SK-N-SH (cell line): Measurements from ENCODE around the gene RNF215. TPM values are rescaled to one million over a fixed set of nuclear protein-coding genes. Genes with fewer than 3 reads are reported as not detected.

ENCODE experiments used
- CTCF ChIA-PET: fragments of 300-600, 350-600 bp; formaldehyde crosslinking; extraction: SDS; loops from one replicate; lab custom pipeline; 2021; lab: Yijun Ruan, JAX
- POLR2A ChIA-PET: fragments of 350-600 bp; sonication (Branson Sonifier 250); formaldehyde crosslinking; extraction: SDS; loops from one replicate; lab custom pipeline; 2020; ENCODE audit warnings: antibody characterized with exemption, inconsistent platforms; lab: Yijun Ruan, JAX
- DNase-seq: peaks from one replicate; pipeline ENCODE4 v3.0.0; 2012
- H2AFZ ChIP-seq: fragments of 200-600 bp; sonication (generic); 2 replicates; pipeline ENCODE4 v1.8.1; 2016; ENCODE audit warnings: antibody characterized with exemption, mild to moderate bottlenecking, low read depth
- H3F3A ChIP-seq: fragments of 200-600 bp; sonication (generic); replicated peaks from 2 replicates; pipeline ENCODE3; 2016; ENCODE audit warnings: antibody characterized with exemption, mild to moderate bottlenecking; ENCODE audit not compliant: insufficient read depth
- H3K27ac ChIP-seq, 2 experiments: fragments of 200-500 bp in 1 of 2; fragments of 200-600 bp in 1 of 2; sonication (Bioruptor generic) in 1 of 2; sonication (generic), shearing (Covaris generic) in 1 of 2; 2 replicates each; pipeline versions ENCODE4 v1.5.1 to v1.6.1; 2014 to 2016; ENCODE audit warnings: low read depth in 2 of 2, inconsistent platforms in 1 of 2, low read length in 1 of 2, mild to moderate bottlenecking in 1 of 2, mixed read lengths in 1 of 2
- H3K27me3 ChIP-seq: fragments of 200-600 bp; sonication (generic), shearing (Covaris generic); 2 replicates; pipeline ENCODE4 v1.6.1; 2016; ENCODE audit warnings: mixed run types; ENCODE audit not compliant: insufficient read depth
- H3K36me3 ChIP-seq, 2 experiments: fragments of 200-500 bp in 1 of 2; fragments of 200-600 bp in 1 of 2; sonication (Bioruptor generic) in 1 of 2; sonication (generic) in 1 of 2; replicated peaks in 1 of 2; 2 replicates each; pipeline versions ENCODE3 to v1.5.1; 2014 to 2016; ENCODE audit warnings: low read length in 1 of 2, mild to moderate bottlenecking in 1 of 2; ENCODE audit not compliant: insufficient read depth in 2 of 2, control insufficient read depth in 1 of 2
- H3K4me1 ChIP-seq, 2 experiments: fragments of 200-500 bp in 1 of 2; fragments of 200-600 bp in 1 of 2; sonication (Bioruptor generic) in 1 of 2; sonication (generic), shearing (Covaris generic) in 1 of 2; 2 replicates each; pipeline versions ENCODE4 v1.5.1 to v1.6.1; 2014 to 2016; ENCODE audit warnings: low read depth in 1 of 2, low read length in 1 of 2, mixed run types in 1 of 2; ENCODE audit not compliant: insufficient read depth in 2 of 2, control insufficient read depth in 1 of 2
- H3K4me2 ChIP-seq: fragments of 200-600 bp; sonication (generic), shearing (Covaris generic); 2 replicates; pipeline ENCODE4 v1.6.1; 2017; ENCODE audit warnings: mixed run types
- H3K4me3 ChIP-seq, 2 experiments: fragments of 200-500 bp in 1 of 2; fragments of 200-600 bp in 1 of 2; sonication (Bioruptor generic) in 1 of 2; sonication (generic), shearing (Covaris generic) in 1 of 2; 2 replicates each; pipeline versions ENCODE4 v1.5.1 to v1.8.1; 2014 to 2016; ENCODE audit warnings: low read depth in 2 of 2, inconsistent platforms in 1 of 2, low read length in 1 of 2, mild to moderate bottlenecking in 1 of 2, mixed read lengths in 1 of 2, moderate library complexity in 1 of 2
- H3K79me2 ChIP-seq: fragments of 200-600 bp; sonication (generic); 2 replicates; pipeline ENCODE4 v1.8.1; 2017; ENCODE audit warnings: mild to moderate bottlenecking; ENCODE audit not compliant: insufficient read depth
- H3K9ac ChIP-seq: fragments of 200-600 bp; sonication (generic); 2 replicates; pipeline ENCODE4 v1.6.1; 2017; ENCODE audit warnings: mixed run types
- H3K9me2 ChIP-seq: fragments of 200-600 bp; sonication (generic); 2 replicates; pipeline ENCODE4 v1.6.1; 2017; ENCODE audit warnings: mixed run types
- H3K9me3 ChIP-seq: fragments of 200-600 bp; sonication (generic); 2 replicates; pipeline ENCODE4 v1.6.1; 2017; ENCODE audit warnings: mixed run types, mild to moderate bottlenecking, moderate library complexity
- H4K20me1 ChIP-seq: fragments of 200-600 bp; sonication (generic); 2 replicates; pipeline ENCODE4 v1.6.1; 2017; ENCODE audit warnings: mild to moderate bottlenecking, mixed run types; ENCODE audit not compliant: insufficient read depth
- FOXJ3 ChIP-seq: sonication (generic); formaldehyde crosslinking; IDR thresholded peaks from 2 replicates; pipeline ENCODE4 v1.5.1; 2020; ENCODE audit warnings: mild to moderate bottlenecking, missing genetic modification reagents
- GABPA ChIP-seq: IDR thresholded peaks from 2 replicates; pipeline ENCODE4 v1.4.0; 2012; ENCODE audit warnings: low read depth, mild to moderate bottlenecking
- GATA2 ChIP-seq: sonication (generic); formaldehyde crosslinking; IDR thresholded peaks from 2 replicates; pipeline ENCODE4 v1.5.0; 2020; ENCODE audit warnings: mild to moderate bottlenecking, missing genetic modification reagents
- MEF2A ChIP-seq: IDR thresholded peaks from 2 replicates; pipeline ENCODE4 v1.4.0; 2012; ENCODE audit warnings: low read depth, borderline replicate concordance
- MXI1 ChIP-seq: IDR thresholded peaks from 2 replicates; pipeline ENCODE4 v1.6.1; 2012; ENCODE audit warnings: mild to moderate bottlenecking, low read depth, low read length, improper control_type of control experiment
- NRF1 ChIP-seq: IDR thresholded peaks from 2 replicates; pipeline ENCODE4 v1.6.1; 2012; ENCODE audit warnings: low read depth, mild to moderate bottlenecking, low read length
- RCOR1 ChIP-seq: fragments of 150-350 bp; IDR thresholded peaks from 2 replicates; pipeline ENCODE4 v1.6.1; 2017; ENCODE audit warnings: antibody characterized with exemption, low read length
- YY1 ChIP-seq: IDR thresholded peaks from 2 replicates; pipeline ENCODE4 v1.4.0; 2012; ENCODE audit warnings: low read depth, mild to moderate bottlenecking
- WGBS: methylation state at CpG from one replicate; pipeline ENCODE4 v1.1.6; 2017; ENCODE audit warnings: low lambda C conversion rate; 5-methylcytosine and 5-hydroxymethylcytosine counted together
- polyA plus RNA-seq, 3 experiments: library from polyadenylated mRNA; depleted of rRNA; stranded (reverse); fragments of >200 nt; gene quantifications; 2 replicates each; pipeline ENCODE4 v1.2.3, GENCODE V29; 2012
- TF ChIP-seq, protein P1 (sequence below): IDR thresholded peaks from 2 replicates; pipeline ENCODE4 v1.4.0; 2012; ENCODE audit warnings: low read depth, borderline replicate concordance
- TF ChIP-seq, protein P2 (sequence below): IDR thresholded peaks from 2 replicates; pipeline ENCODE4 v1.4.0; 2012; ENCODE audit warnings: low read depth
- TF ChIP-seq, protein P3 (sequence below): IDR thresholded peaks from 2 replicates; pipeline ENCODE4 v1.6.1; 2012; ENCODE audit warnings: mild to moderate bottlenecking, low read depth, low read length, moderate library complexity

The RNF215 gene
- polyA plus RNA-seq, 1 of the 3 experiments (the other 2 are of a cell fraction) = 28.6 TPM

DNA sequence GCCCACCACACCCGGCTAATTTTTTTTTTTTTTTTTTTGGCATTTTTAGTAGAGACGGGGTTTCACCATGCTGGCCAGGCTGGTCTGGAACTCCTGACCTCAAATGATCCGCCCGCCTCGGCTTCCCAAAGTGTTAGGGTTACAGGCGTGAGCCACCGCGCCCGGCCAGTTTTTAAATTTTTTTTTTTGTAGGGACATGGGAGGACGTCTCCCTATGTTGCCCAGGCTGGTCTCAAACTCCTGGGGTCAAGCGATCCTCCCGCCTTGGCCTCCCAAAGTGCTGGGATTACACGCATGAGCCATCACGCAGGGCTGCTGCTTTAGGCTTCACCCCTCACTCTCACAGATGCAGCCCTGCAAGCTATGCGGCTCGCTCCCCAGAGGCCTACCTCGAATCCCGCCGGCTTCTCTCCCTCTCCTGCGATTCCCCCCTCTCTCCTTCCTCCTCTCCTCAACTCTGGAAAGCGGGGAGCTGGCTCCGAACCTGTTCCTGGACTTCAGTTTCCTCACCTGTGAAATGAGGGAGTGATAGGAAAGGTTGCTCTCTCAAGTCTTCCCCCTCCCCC is 29.5 kb downstream of the RNF215 start:
- peak overlapping the region; percentile 99; the same call in 1 of the 2 replicates for H3K9ac ChIP-seq
- peak overlapping the region; percentile 95 for H2AFZ ChIP-seq
- H3K4me3 ChIP-seq = peak overlapping the region; percentile 79 to 95
- TF ChIP-seq FOXJ3 (CRISPR knock-in tag) (no peak), YY1 (no peak), NRF1 (no peak)
- TF ChIP-seq, protein P1, sequence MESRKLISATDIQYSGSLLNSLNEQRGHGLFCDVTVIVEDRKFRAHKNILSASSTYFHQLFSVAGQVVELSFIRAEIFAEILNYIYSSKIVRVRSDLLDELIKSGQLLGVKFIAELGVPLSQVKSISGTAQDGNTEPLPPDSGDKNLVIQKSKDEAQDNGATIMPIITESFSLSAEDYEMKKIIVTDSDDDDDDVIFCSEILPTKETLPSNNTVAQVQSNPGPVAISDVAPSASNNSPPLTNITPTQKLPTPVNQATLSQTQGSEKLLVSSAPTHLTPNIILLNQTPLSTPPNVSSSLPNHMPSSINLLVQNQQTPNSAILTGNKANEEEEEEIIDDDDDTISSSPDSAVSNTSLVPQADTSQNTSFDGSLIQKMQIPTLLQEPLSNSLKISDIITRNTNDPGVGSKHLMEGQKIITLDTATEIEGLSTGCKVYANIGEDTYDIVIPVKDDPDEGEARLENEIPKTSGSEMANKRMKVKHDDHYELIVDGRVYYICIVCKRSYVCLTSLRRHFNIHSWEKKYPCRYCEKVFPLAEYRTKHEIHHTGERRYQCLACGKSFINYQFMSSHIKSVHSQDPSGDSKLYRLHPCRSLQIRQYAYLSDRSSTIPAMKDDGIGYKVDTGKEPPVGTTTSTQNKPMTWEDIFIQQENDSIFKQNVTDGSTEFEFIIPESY = no peak
- TF ChIP-seq, protein P2, sequence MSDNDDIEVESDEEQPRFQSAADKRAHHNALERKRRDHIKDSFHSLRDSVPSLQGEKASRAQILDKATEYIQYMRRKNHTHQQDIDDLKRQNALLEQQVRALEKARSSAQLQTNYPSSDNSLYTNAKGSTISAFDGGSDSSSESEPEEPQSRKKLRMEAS = no peak
- peak overlapping the region in 1 of 2 experiments; percentile 95; a peak in 1 of 4 replicates for H3K27ac ChIP-seq
- H3K9me3 ChIP-seq = no peaks in the 10 kb centered on the region
- peak overlapping the region; percentile 92 for H3K4me2 ChIP-seq
- POLR2A ChIA-PET = interaction anchor here (1.0 to 1.3 kb wide), 2 partner anchors 8 to 17 kb away, joined by 3 to 4 read pairs; no protein-coding TSS in a partner anchor
- peaks cover 12 to 14% of the 10 kb centered on the region in 2 experiments; a peak in 2 of 4 replicates for H3K4me1 ChIP-seq
- DNase-seq = no peak
- peaks cover 28% of the 10 kb centered on the region for H4K20me1 ChIP-seq
- H3K9me2 ChIP-seq = no peaks in the 10 kb centered on the region
- H3K27me3 ChIP-seq = no peaks in the 10 kb centered on the region
- H3F3A ChIP-seq = no peaks in the 10 kb centered on the region
- CTCF ChIA-PET = interaction anchor here (0.9 to 3.2 kb wide), 5 partner anchors 10 to 71 kb away, joined by 3 to 15 read pairs (median 3); partner anchors contain the start of genes CASTOR1 and RNF215
- 71% methylated on average over 22 of the region's 22 CpGs for WGBS
- peaks cover 7 to 8% of the 10 kb centered on the region in 2 experiments for H3K36me3 ChIP-seq
- H3K79me2 ChIP-seq = peaks cover 39% of the 10 kb centered on the region

DNA sequence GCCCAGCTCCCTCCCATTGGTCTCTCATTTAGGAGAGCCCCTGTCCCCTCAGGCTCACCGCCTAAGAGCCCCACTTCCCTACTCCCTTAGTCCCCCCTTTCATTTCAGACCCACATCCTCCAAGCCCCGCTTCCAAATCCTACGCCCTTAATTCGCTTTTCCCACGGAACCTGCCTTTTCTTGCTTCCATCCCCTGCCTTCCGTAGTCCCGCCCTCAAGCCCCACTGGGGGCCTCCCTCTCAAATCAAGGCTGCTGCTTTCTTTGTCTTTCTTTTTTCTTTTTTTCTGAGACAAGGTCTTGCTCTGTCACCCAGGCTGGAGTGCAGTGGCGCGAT is 30.0 kb downstream of the RNF215 start:
- CTCF ChIA-PET = interaction anchor here (1.0 to 2.2 kb wide), 2 partner anchors 11 to 69 kb away, joined by 3 to 15 read pairs; partner anchors contain the start of gene CASTOR1
- Histone ChIP-seq H3K36me3 (peaks cover 12 to 14% of the 10 kb centered on the region in 2 experiments), H3K9me3 (no peaks in the 10 kb centered on the region), H3K4me1 (peaks cover 12 to 14% of the 10 kb centered on the region in 2 experiments; a peak in 2 of 4 replicates), H3K4me2 (peak overlapping the region; percentile 92), H2AFZ (peak overlapping the region; percentile 95), H3K4me3 (peak overlapping the region; percentile 79 to 95), H3K27ac (peak overlapping the region; percentile 1 to 95; a peak in 3 of 4 replicates), H3K9me2 (no peaks in the 10 kb centered on the region), H3K27me3 (no peaks in the 10 kb centered on the region), H3K79me2 (peaks cover 44% of the 10 kb centered on the region), H3K9ac (peak overlapping the region; percentile 99), H3F3A (no peaks in the 10 kb centered on the region), H4K20me1 (peaks cover 28% of the 10 kb centered on the region)
- WGBS = 10% methylated on average over 9 of the region's 9 CpGs
- no peak for DNase-seq
- POLR2A ChIA-PET = interaction anchor here (0.6 to 1.7 kb wide), 13 partner anchors 9 to 69 kb away, joined by 3 to 8 read pairs (median 5); partner anchors contain the start of genes CASTOR1, RNF215 and TBC1D10A
- TF ChIP-seq GABPA (no peak), RCOR1 (no peak), MEF2A (no peak), GATA2 (CRISPR knock-in tag) (no peak), MXI1 (no peak), YY1 (no peak)
- TF ChIP-seq, protein P3, sequence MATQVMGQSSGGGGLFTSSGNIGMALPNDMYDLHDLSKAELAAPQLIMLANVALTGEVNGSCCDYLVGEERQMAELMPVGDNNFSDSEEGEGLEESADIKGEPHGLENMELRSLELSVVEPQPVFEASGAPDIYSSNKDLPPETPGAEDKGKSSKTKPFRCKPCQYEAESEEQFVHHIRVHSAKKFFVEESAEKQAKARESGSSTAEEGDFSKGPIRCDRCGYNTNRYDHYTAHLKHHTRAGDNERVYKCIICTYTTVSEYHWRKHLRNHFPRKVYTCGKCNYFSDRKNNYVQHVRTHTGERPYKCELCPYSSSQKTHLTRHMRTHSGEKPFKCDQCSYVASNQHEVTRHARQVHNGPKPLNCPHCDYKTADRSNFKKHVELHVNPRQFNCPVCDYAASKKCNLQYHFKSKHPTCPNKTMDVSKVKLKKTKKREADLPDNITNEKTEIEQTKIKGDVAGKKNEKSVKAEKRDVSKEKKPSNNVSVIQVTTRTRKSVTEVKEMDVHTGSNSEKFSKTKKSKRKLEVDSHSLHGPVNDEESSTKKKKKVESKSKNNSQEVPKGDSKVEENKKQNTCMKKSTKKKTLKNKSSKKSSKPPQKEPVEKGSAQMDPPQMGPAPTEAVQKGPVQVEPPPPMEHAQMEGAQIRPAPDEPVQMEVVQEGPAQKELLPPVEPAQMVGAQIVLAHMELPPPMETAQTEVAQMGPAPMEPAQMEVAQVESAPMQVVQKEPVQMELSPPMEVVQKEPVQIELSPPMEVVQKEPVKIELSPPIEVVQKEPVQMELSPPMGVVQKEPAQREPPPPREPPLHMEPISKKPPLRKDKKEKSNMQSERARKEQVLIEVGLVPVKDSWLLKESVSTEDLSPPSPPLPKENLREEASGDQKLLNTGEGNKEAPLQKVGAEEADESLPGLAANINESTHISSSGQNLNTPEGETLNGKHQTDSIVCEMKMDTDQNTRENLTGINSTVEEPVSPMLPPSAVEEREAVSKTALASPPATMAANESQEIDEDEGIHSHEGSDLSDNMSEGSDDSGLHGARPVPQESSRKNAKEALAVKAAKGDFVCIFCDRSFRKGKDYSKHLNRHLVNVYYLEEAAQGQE = no peak
- TF ChIP-seq, protein P2 = no peak
- TF ChIP-seq, protein P1 = no peak
